ENCODE results near the gene KIF1A.

- TF ChIP-seq CTCF (IDR thresholded peaks at IDR 0.05) (no peak), POLR2A (IDR thresholded peaks at IDR 0.05) (no peak)
These were observed 20.8 kb downstream of the KIF1A start for GRCh38 chr2:240799033-240799820.
